SU-DHL-6 (cell line): ENCODE results near the gene NEK6.

Source experiments
- H2AFZ ChIP-seq: fragments of 200-600 bp; sonication (generic); 2 replicates; pipeline ENCODE4 v1.6.1; 2014; ENCODE audit warnings: low read depth, mild to moderate bottlenecking, moderate library complexity, mixed read lengths, antibody characterized with exemption, low read length; ENCODE audit not compliant: severe bottlenecking
- H3F3A ChIP-seq: fragments of 200-600 bp; shearing (Covaris generic); 2 replicates; pipeline ENCODE4 v1.6.0; 2016; ENCODE audit warnings: antibody characterized with exemption, mild to moderate bottlenecking; ENCODE audit not compliant: insufficient read depth
- H3K27ac ChIP-seq: fragments of 200-600 bp; sonication (generic); 2 replicates; pipeline ENCODE4 v1.5.1; 2016; ENCODE audit warnings: low read depth, mild to moderate bottlenecking, low read length, moderate library complexity, mixed read lengths
- H3K27me3 ChIP-seq: fragments of 200-600 bp; sonication (generic), shearing (Covaris generic); 2 replicates; pipeline ENCODE4 v1.6.0; 2014; ENCODE audit warnings: mild to moderate bottlenecking, low read length
- H3K36me3 ChIP-seq: fragments of 200-600 bp; sonication (generic); 2 replicates; pipeline ENCODE4 v1.6.1; 2014; ENCODE audit warnings: mild to moderate bottlenecking, low read length, mixed read lengths
- H3K4me2 ChIP-seq: fragments of 300-600, 200-600 bp; shearing (Covaris generic), sonication (generic); 2 replicates; pipeline ENCODE4 v1.6.0; 2014; ENCODE audit warnings: low read length, low read depth, mild to moderate bottlenecking; ENCODE audit not compliant: poor library complexity, severe bottlenecking
- H3K4me3 ChIP-seq: fragments of 200-600 bp; sonication (generic); 2 replicates; pipeline ENCODE4 v1.5.1; 2014; ENCODE audit warnings: antibody characterized with exemption, low read length, mild to moderate bottlenecking, mixed read lengths; ENCODE audit not compliant: insufficient read depth, poor library complexity, severe bottlenecking
- H3K79me2 ChIP-seq: fragments of 200-600 bp; sonication (generic); 2 replicates; pipeline ENCODE4 v1.6.1; 2014; ENCODE audit warnings: mild to moderate bottlenecking, low read length, moderate library complexity; ENCODE audit not compliant: insufficient read depth
- H3K9ac ChIP-seq: fragments of 200-600 bp; sonication (generic); 2 replicates; pipeline ENCODE4 v1.7.0; 2014; ENCODE audit warnings: mild to moderate bottlenecking, low read length
- H3K9me2 ChIP-seq: fragments of 200-600 bp; sonication (generic); replicated peaks from 2 replicates; pipeline ENCODE4 v1.6.1; 2014; ENCODE audit warnings: low read length; ENCODE audit not compliant: insufficient read depth
- H3K9me3 ChIP-seq: fragments of 200-600 bp; sonication (generic); 2 replicates; pipeline ENCODE4 v1.6.1; 2014; ENCODE audit warnings: low read length, mixed read lengths; ENCODE audit not compliant: insufficient read depth
- H4K20me1 ChIP-seq: fragments of 200-600 bp; sonication (generic); 2 replicates; pipeline ENCODE4 v1.6.1; 2014; ENCODE audit warnings: low read depth, mild to moderate bottlenecking, antibody characterized with exemption, low read length, moderate library complexity, mixed read lengths
- EZH2phosphoT487 ChIP-seq: fragments of 200-600 bp; sonication (generic), shearing (Covaris generic); conservative IDR thresholded peaks from 2 replicates; pipeline ENCODE4 v1.6.1; 2018; ENCODE audit warnings: mild to moderate bottlenecking, antibody characterized with exemption, low read length, moderate library complexity, mixed read lengths
- TF ChIP-seq, protein P1 (sequence below): fragments of 200-600 bp; sonication (generic); IDR thresholded peaks from one replicate; pipeline ENCODE4 v1.5.1; 2017; ENCODE audit warnings: antibody characterized with exemption, mild to moderate bottlenecking, low read length, moderate library complexity; ENCODE audit not compliant: insufficient read depth, poor library complexity, severe bottlenecking

The NEK6 gene

DNA sequence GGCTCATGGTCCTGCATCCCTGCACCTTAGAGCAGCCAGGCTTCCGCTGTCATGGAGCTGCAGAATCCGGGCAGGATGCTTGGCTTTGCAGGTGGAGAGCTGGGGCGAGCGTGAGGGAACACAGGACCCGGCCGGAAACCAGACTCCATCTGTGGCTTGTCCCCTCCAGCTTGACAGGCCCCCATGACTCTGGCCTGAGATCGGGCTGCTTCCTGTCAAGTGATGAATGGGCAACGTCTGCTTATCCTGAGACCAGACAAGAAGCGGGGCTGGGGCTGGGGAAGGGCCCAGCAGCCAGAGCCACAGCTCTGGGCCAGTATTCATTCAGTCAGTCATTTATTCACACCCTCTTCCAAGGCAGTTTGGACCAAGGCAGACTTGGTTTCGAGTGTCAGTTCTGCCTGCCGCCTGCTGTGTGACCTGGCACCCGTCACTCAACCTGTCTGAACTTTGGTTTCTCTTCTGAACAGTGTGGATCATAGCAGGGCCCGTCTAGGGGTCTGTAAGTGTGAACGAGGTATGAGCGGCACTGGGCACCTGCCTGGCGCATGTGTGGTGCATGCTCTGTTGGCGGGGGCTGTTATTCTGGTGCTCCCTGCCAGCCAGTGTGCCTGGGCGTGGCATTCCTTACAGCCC, 37.5 kb downstream of the NEK6 start:
- H3K36me3 ChIP-seq: no peaks in the 10 kb centered on the region
- no peak overlapping the region for H3K4me3 ChIP-seq
- H3K27ac ChIP-seq: no peak overlapping the region
- H3K9me3 ChIP-seq: no peaks in the 10 kb centered on the region
- no peak overlapping the region for H2AFZ ChIP-seq
- H3K27me3 ChIP-seq: no peaks in the 10 kb centered on the region
- H4K20me1 ChIP-seq: peaks cover 14% of the 10 kb centered on the region; the same call in 1 of the 2 replicates
- no peak overlapping the region for H3K9ac ChIP-seq
- H3K9me2 ChIP-seq: no peaks in the 10 kb centered on the region
- H3F3A ChIP-seq: 0 out of 2 replicates have a peak, but pooled peaks cover 4% of the 10 kb centered on the region
- H3K79me2 ChIP-seq: peaks cover 99% of the 10 kb centered on the region
- no peak overlapping the region for H3K4me2 ChIP-seq
- no peak for TF ChIP-seq EZH2phosphoT487
- TF ChIP-seq, protein P1, sequence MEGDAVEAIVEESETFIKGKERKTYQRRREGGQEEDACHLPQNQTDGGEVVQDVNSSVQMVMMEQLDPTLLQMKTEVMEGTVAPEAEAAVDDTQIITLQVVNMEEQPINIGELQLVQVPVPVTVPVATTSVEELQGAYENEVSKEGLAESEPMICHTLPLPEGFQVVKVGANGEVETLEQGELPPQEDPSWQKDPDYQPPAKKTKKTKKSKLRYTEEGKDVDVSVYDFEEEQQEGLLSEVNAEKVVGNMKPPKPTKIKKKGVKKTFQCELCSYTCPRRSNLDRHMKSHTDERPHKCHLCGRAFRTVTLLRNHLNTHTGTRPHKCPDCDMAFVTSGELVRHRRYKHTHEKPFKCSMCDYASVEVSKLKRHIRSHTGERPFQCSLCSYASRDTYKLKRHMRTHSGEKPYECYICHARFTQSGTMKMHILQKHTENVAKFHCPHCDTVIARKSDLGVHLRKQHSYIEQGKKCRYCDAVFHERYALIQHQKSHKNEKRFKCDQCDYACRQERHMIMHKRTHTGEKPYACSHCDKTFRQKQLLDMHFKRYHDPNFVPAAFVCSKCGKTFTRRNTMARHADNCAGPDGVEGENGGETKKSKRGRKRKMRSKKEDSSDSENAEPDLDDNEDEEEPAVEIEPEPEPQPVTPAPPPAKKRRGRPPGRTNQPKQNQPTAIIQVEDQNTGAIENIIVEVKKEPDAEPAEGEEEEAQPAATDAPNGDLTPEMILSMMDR: no peak

DNA sequence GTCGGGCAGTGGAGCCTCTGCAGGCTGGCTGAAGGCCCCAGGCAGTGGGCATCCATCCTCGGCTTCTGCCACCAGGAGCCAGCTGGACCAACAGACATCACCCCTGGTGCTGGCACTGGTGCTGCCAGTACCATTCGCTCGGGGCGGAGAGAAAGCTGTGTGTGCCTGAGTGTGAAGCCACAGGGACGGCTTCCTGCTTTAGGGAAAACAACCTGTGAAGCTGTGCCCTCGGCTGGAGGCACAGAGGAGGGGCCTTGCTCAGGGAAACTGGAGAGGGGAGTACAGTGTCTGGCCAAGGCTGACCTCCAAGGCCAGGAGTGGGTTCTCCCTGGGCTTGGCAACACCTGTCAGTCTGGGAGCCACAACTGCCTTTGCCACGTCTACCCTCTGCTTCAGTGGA, 38.3 kb downstream of the NEK6 start:
- Histone ChIP-seq H3K9me2 (no peaks in the 10 kb centered on the region), H4K20me1 (peaks cover 14% of the 10 kb centered on the region; the same call in 1 of the 2 replicates), H3K27me3 (no peaks in the 10 kb centered on the region), H3K9me3 (no peaks in the 10 kb centered on the region), H3K79me2 (peaks cover 100% of the 10 kb centered on the region), H3K4me2 (no peak overlapping the region), H3F3A (0 out of 2 replicates have a peak, but pooled peaks cover under 1% of the 10 kb centered on the region), H2AFZ (no peak overlapping the region), H3K36me3 (no peaks in the 10 kb centered on the region), H3K4me3 (no peak overlapping the region), H3K27ac (no peak overlapping the region), H3K9ac (no peak overlapping the region)
- no peak for TF ChIP-seq EZH2phosphoT487
- TF ChIP-seq, protein P1: no peak

DNA sequence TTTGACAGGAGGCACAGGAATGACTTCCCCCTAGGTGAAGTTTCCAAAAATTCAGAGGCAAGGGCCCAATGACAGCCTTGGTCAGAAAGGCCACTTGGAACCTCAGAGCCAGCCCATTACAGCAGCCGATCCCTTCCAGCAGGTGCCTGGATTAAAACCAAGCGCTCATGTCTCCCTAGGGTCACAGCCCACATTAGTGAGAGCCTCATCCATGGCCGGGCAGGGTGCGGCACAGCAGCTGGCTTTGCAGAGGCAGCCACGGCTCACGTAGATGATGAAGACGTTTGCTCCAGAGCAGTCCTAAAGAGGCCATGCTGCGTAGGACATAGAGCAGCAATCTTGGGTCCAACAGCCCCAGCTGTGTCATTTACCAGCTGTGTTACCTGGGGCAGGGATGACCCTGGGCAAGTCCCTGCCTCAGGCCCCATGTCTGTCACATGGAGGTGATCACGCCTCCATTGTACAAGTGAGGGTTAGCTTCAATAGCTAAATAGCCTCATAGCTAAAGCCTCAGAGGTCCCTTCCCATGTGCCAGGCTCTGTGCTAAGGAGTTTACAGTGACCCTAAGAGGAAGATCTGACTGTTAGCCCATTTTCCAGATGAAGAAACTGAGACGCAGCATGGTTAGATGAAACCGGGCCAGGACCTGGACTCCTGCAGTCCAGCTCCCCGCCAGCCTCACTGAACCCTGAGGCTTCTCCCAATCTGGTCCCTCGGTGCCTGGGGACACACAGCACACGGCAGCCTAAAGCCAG, 39.2 kb downstream of the NEK6 start:
- peaks cover 100% of the 10 kb centered on the region for H3K79me2 ChIP-seq
- no peak overlapping the region for H3K27ac ChIP-seq
- H3K4me3 ChIP-seq: no peak overlapping the region
- H2AFZ ChIP-seq: no peak overlapping the region
- no peaks in the 10 kb centered on the region for H3K9me2 ChIP-seq
- H3F3A ChIP-seq: no peaks in the 10 kb centered on the region
- H3K36me3 ChIP-seq: no peaks in the 10 kb centered on the region
- H3K9ac ChIP-seq: no peak overlapping the region
- H3K27me3 ChIP-seq: no peaks in the 10 kb centered on the region
- no peaks in the 10 kb centered on the region for H3K9me3 ChIP-seq
- TF ChIP-seq EZH2phosphoT487: no peak
- TF ChIP-seq, protein P1: no peak
- no peak overlapping the region for H3K4me2 ChIP-seq
- peaks cover 14% of the 10 kb centered on the region; the same call in 1 of the 2 replicates for H4K20me1 ChIP-seq
